ENCODE data around the gene LRTM1.

Gene LRTM1

DNA sequence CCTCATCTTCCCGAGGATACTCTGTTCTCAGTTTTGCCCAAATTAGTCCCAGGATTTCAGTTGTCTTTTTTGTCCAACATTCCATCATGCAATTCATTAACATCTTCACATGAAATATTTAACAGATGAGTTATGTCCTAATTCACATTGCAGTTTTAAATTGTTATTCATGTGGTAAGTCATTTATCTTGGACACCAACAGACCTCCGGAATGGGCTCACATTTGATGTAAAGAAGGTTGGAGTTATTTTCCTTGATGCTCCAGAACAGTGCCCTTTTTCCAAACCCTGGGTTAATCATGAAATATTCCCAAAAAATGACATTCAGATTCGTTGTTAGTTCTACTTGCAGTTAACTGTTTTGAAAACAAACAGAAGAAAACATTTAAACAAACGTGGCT, 32.8 kb upstream of the LRTM1 start:
- H3K4me1 ChIP-seq (ENCODE audit: control insufficient read depth, insufficient read depth, low read length), result peaks cover 28% of the 10 kb centered on the region
- no peaks in the 10 kb centered on the region for H3K9me3 ChIP-seq (ENCODE audit: control insufficient read depth, insufficient read depth, low read depth, low read length)
- H3K27me3 ChIP-seq (ENCODE audit: control insufficient read depth, insufficient read depth, low read length), result no peaks in the 10 kb centered on the region
- H3K4me3 ChIP-seq (ENCODE audit: low read depth, low read length), result no peak overlapping the region
- no peak overlapping the region for H3K27ac ChIP-seq (ENCODE audit: low read depth, low read length)
- no peak overlapping the region for H3K9ac ChIP-seq (ENCODE audit: low read length)
- H3K36me3 ChIP-seq (ENCODE audit: control insufficient read depth, insufficient read depth, low read length), result no peaks in the 10 kb centered on the region

DNA sequence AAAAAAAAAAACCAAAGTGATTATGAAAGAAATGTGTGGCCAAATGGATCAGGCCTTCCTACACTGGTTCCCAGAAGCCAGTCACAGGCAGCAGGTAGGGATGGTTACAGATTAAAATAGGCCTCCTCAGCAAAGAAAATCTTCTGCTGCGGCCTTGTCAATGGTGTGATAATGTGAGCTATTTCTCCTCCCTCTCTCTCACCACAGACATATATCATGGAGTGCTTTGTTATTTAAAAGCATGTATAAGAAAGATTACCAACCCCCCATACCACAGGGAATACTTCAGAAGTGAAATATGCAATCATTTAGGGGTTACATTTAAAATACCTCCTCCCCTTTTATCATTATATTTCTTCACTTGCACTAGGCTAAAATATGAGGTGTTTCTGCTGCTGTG, 32.2 kb upstream of the LRTM1 start:
- Histone ChIP-seq H3K4me1 (ENCODE audit: control insufficient read depth, insufficient read depth, low read length) (peaks cover 34% of the 10 kb centered on the region), H3K4me3 (ENCODE audit: low read depth, low read length) (no peak overlapping the region), H3K36me3 (ENCODE audit: control insufficient read depth, insufficient read depth, low read length) (no peaks in the 10 kb centered on the region), H3K27ac (ENCODE audit: low read depth, low read length) (no peak overlapping the region), H3K9me3 (ENCODE audit: control insufficient read depth, insufficient read depth, low read depth, low read length) (no peaks in the 10 kb centered on the region), H3K27me3 (ENCODE audit: control insufficient read depth, insufficient read depth, low read length) (no peaks in the 10 kb centered on the region), H3K9ac (ENCODE audit: low read length) (no peak overlapping the region)

DNA sequence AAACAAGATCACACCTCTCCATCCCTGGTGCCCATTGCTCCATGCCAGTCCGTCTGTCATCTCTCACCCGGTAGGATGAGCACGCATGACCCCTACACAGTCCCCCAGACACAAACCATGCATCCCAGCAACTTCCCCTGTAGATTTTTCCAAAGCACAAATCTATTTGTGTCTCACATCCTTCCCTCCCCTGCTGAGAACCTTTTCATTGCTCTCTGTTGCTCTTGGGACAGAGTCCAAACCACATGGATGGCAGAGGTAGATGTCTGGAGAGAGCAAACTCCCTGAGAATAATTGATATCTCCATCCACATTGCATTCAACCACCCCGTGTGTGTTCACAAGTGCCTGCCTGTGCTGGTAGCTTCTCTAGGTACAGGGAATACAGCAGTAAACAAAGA, 29.9 kb upstream of the LRTM1 start:
- no peaks in the 10 kb centered on the region for H3K27me3 ChIP-seq (ENCODE audit: control insufficient read depth, insufficient read depth, low read length)
- no peaks in the 10 kb centered on the region for H3K36me3 ChIP-seq (ENCODE audit: control insufficient read depth, insufficient read depth, low read length)
- no peak overlapping the region for H3K27ac ChIP-seq (ENCODE audit: low read depth, low read length)
- peaks cover 47% of the 10 kb centered on the region for H3K4me1 ChIP-seq (ENCODE audit: control insufficient read depth, insufficient read depth, low read length)
- no peak overlapping the region for H3K9ac ChIP-seq (ENCODE audit: low read length)
- no peak overlapping the region for H3K4me3 ChIP-seq (ENCODE audit: low read depth, low read length)
- H3K9me3 ChIP-seq (ENCODE audit: control insufficient read depth, insufficient read depth, low read depth, low read length), result no peaks in the 10 kb centered on the region

DNA sequence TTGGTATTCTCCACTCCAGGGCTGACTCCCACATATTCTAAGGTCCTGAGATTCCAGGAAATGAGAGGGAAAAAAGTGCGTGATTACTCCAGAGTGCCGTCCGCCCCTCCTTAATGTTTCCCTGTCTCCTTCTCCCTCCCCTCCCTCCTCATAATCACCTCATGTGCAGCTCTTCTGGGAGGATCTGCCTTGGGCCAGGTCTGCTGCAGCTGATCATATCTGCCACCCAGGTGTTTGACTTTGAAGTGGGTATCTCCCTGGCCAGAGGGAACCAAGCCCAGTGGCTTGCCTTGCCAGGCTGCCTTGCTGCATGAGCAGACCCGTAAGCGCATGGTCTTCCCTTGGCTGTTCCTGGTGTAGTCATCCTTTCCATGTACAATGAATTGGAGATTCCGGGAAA, 28.1 kb upstream of the LRTM1 start:
- no peaks in the 10 kb centered on the region for H3K27me3 ChIP-seq (ENCODE audit: control insufficient read depth, insufficient read depth, low read length)
- peak overlapping the region; percentile 76; the same call in 1 of the 2 replicates for H3K27ac ChIP-seq (ENCODE audit: low read depth, low read length)
- H3K9ac ChIP-seq (ENCODE audit: low read length), result peak overlapping the region; percentile 80
- peaks cover 50% of the 10 kb centered on the region for H3K4me1 ChIP-seq (ENCODE audit: control insufficient read depth, insufficient read depth, low read length)
- no peaks in the 10 kb centered on the region for H3K36me3 ChIP-seq (ENCODE audit: control insufficient read depth, insufficient read depth, low read length)
- no peaks in the 10 kb centered on the region for H3K9me3 ChIP-seq (ENCODE audit: control insufficient read depth, insufficient read depth, low read depth, low read length)
- no peak overlapping the region for H3K4me3 ChIP-seq (ENCODE audit: low read depth, low read length)

DNA sequence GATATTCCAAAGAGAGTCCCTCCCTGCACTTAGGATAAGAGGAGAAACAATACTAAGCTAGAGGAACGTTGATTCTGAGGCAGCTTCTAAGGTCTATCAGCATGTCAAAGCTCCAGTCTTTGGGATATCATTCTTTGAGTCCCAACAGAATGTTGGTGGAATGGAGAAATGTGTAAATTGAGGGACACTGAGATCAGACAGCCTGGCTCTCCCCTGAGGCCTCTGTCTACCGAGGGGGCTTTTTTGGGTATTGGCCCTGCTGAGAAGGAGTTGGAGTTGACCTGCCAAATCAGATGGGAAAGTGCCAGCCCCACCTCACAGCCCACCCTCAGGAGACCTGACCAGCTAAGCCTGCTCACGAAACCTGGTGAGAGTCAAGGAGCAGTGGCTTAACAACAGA, 27.6 kb upstream of the LRTM1 start:
- no peaks in the 10 kb centered on the region for H3K9me3 ChIP-seq (ENCODE audit: control insufficient read depth, insufficient read depth, low read depth, low read length)
- peak overlapping the region; percentile 80 for H3K9ac ChIP-seq (ENCODE audit: low read length)
- no peaks in the 10 kb centered on the region for H3K36me3 ChIP-seq (ENCODE audit: control insufficient read depth, insufficient read depth, low read length)
- no peak overlapping the region for H3K4me3 ChIP-seq (ENCODE audit: low read depth, low read length)
- peak overlapping the region; percentile 76; the same call in 1 of the 2 replicates for H3K27ac ChIP-seq (ENCODE audit: low read depth, low read length)
- peaks cover 48% of the 10 kb centered on the region for H3K4me1 ChIP-seq (ENCODE audit: control insufficient read depth, insufficient read depth, low read length)
- H3K27me3 ChIP-seq (ENCODE audit: control insufficient read depth, insufficient read depth, low read length), result no peaks in the 10 kb centered on the region

DNA sequence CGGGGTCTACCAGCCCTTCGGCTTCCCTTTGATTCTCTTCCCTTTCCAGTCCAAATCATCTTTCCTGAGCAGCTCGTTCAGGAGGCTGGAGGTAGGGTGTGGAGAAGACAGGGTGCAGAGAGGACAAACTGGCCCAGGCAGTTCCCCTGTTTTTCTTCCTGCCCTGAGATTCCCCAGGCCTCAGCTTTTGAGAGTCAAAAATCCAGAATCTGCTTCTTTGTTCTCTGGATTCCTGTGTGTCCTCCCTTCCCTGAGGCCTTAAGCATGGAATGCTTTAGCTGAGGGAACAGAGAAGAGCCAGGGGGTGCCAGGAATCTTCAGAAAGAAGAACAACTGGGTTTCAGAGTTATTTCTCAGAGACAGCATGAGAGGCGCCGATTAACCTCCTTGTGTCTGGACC, 26.7 kb upstream of the LRTM1 start:
- Histone ChIP-seq H3K4me3 (ENCODE audit: low read depth, low read length) (peak overlapping the region; percentile 5; the same call in 1 of the 2 replicates), H3K27ac (ENCODE audit: low read depth, low read length) (peak overlapping the region; percentile 76; the same call in 1 of the 2 replicates), H3K9me3 (ENCODE audit: control insufficient read depth, insufficient read depth, low read depth, low read length) (no peaks in the 10 kb centered on the region), H3K27me3 (ENCODE audit: control insufficient read depth, insufficient read depth, low read length) (no peaks in the 10 kb centered on the region), H3K36me3 (ENCODE audit: control insufficient read depth, insufficient read depth, low read length) (no peaks in the 10 kb centered on the region), H3K4me1 (ENCODE audit: control insufficient read depth, insufficient read depth, low read length) (peaks cover 40% of the 10 kb centered on the region), H3K9ac (ENCODE audit: low read length) (peak overlapping the region; percentile 80)

DNA sequence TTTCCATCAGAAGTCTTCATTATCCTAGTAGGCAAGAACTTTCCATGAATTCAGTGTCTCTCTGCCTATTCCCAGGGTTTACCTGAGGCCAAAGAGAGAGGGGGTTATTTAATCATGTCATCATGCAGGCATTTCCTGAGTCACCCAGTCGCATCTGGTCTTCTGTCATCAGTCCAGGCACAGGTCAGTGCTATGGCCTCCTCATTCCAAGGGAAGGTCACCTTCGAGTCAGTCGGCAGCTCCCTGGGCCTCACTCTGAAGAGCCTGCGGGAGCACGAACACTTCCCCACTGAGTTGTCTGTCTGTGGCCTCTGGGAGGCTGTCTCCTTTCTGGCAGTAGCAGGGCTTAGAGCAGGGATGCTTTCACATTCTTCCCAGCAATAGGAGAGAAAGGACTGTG, 26.2 kb upstream of the LRTM1 start:
- Histone ChIP-seq H3K27ac (ENCODE audit: low read depth, low read length) (peak overlapping the region; percentile 76; the same call in 1 of the 2 replicates), H3K4me3 (ENCODE audit: low read depth, low read length) (peak overlapping the region; percentile 5; the same call in 1 of the 2 replicates), H3K9ac (ENCODE audit: low read length) (peak overlapping the region; percentile 80)

DNA sequence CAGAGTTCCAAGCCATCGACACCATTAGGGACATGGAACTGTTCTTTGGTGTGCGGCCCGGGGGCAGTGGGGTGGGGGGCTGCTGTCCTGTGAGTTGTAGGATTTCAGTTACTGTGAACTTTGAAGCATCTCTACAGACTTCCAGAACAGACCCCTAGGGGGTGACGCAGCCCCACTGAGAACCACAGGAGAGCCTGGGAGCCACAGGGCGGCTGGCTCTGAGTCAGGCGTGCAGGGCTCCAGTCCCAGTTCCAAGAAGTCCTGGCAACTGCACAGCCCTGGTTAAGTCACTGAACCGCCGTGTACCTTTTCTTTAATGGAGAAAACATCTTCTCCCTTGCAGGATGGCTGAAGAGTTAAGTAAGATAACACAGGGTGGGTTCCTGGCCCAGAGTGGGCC, 23.5 kb upstream of the LRTM1 start:
- Histone ChIP-seq H3K4me3 (ENCODE audit: low read depth, low read length) (no peak overlapping the region), H3K27me3 (ENCODE audit: control insufficient read depth, insufficient read depth, low read length) (no peaks in the 10 kb centered on the region), H3K36me3 (ENCODE audit: control insufficient read depth, insufficient read depth, low read length) (no peaks in the 10 kb centered on the region), H3K4me1 (ENCODE audit: control insufficient read depth, insufficient read depth, low read length) (peaks cover 37% of the 10 kb centered on the region), H3K9ac (ENCODE audit: low read length) (no peak overlapping the region), H3K27ac (ENCODE audit: low read depth, low read length) (no peak overlapping the region), H3K9me3 (ENCODE audit: control insufficient read depth, insufficient read depth, low read depth, low read length) (no peaks in the 10 kb centered on the region)

More for the DNA sequence above, 26.2 kb upstream of the LRTM1 start:
- Histone ChIP-seq H3K4me1 (ENCODE audit: control insufficient read depth, insufficient read depth, low read length) (peaks cover 40% of the 10 kb centered on the region), H3K9me3 (ENCODE audit: control insufficient read depth, insufficient read depth, low read depth, low read length) (no peaks in the 10 kb centered on the region), H3K27me3 (ENCODE audit: control insufficient read depth, insufficient read depth, low read length) (no peaks in the 10 kb centered on the region), H3K36me3 (ENCODE audit: control insufficient read depth, insufficient read depth, low read length) (no peaks in the 10 kb centered on the region)

DNA sequence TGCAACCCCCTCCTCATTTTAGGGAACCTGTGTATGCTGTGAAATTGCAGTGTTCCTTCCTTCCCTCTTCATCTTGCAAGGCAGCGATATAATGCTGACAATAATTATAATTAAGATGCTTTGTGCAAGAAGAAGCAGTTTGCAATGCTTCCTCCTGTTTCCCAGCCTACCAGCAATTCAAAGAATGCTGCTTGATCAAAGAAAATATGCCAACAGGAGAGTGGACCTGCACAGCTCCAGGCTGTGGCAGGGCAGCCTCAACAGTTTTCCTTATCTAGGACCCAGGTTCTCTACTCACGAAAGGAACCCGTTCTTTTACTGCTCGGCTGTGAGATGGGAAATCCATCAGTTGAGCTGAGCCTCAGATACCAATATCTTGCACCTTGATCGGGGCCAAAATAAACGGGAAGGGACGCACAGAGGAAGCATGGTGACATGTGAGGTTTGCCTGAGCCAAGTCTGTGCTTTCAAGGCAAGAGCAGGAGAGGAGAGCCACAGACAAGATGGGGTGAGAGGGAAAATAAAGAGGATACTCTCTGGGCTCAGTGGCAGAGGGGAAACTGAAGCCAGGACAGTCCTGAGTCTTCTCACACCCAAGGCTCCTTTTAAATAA, 22.6 kb upstream of the LRTM1 start:
- H3K27me3 ChIP-seq (ENCODE audit: control insufficient read depth, insufficient read depth, low read length), result no peaks in the 10 kb centered on the region
- H3K27ac ChIP-seq (ENCODE audit: low read depth, low read length), result no peak overlapping the region
- no peak overlapping the region for H3K9ac ChIP-seq (ENCODE audit: low read length)
- H3K4me3 ChIP-seq (ENCODE audit: low read depth, low read length), result no peak overlapping the region
- no peaks in the 10 kb centered on the region for H3K9me3 ChIP-seq (ENCODE audit: control insufficient read depth, insufficient read depth, low read depth, low read length)
- peaks cover 27% of the 10 kb centered on the region for H3K4me1 ChIP-seq (ENCODE audit: control insufficient read depth, insufficient read depth, low read length)
- no peaks in the 10 kb centered on the region for H3K36me3 ChIP-seq (ENCODE audit: control insufficient read depth, insufficient read depth, low read length)

DNA sequence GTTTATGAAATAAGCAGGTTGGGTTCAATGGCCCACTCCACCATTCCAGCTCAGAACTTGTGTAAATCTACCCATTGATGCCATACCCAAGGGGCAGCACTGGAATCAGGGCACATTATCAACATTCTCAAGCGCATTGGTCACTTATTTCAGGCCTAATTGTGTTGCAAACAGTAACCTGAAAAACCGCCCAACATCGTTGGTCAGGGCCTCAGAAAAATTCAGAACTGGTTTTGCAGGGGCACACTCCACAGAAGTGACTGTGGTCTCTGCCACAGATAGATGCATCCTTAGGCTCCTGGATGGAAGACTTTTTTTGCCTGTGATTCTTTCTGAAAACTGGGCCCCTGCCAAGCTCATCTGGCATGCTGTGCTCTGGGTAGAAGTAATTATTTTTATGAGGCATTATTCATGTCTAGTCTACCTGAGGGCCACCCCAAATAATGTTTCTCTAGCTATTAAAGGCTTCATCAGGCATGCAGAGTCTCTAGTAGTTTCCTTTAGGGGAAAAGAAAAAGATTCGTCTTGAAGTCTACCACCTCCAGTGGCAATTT, 21.7 kb upstream of the LRTM1 start:
- Histone ChIP-seq H3K27ac (ENCODE audit: low read depth, low read length) (no peak overlapping the region), H3K36me3 (ENCODE audit: control insufficient read depth, insufficient read depth, low read length) (no peaks in the 10 kb centered on the region), H3K27me3 (ENCODE audit: control insufficient read depth, insufficient read depth, low read length) (no peaks in the 10 kb centered on the region), H3K4me3 (ENCODE audit: low read depth, low read length) (no peak overlapping the region), H3K9me3 (ENCODE audit: control insufficient read depth, insufficient read depth, low read depth, low read length) (no peaks in the 10 kb centered on the region), H3K9ac (ENCODE audit: low read length) (no peak overlapping the region), H3K4me1 (ENCODE audit: control insufficient read depth, insufficient read depth, low read length) (peaks cover 19% of the 10 kb centered on the region)

DNA sequence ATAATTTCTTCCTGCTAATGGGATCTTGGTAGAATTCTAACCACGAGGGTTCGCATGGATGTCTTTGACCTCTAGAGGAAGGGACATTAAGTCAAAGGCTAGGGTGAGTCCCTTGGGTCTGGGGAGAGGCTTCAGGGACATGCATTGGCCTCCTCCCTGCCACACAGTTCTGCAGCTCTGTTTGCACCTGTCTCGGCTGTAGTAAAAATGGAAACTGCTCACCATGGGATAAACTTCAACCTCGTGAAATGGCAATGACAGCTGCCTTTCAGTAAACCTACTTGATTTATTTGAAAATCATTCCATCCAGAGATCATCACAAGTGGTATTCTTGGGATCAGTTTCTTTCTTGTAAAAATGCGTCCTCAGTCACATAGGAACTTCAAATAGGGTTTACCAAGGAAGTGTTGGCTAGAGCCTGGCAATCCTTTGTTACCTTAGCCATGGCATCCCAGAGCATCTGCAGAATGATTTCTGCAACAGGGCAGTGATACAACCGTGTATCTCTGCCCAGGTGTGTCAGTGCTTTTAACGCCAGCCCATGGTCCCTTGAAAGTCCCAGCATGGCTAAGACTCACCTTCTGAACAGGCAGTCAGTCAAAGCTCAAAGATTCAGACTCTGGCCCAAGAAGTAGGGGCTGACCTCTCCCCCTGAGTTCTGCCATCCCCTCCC, 14.0 kb upstream of the LRTM1 start:
- no peaks in the 10 kb centered on the region for H3K27me3 ChIP-seq (ENCODE audit: control insufficient read depth, insufficient read depth, low read length)

More for the DNA sequence above, 14.0 kb upstream of the LRTM1 start:
- no peak overlapping the region for H3K9ac ChIP-seq (ENCODE audit: low read length)
- no peaks in the 10 kb centered on the region for H3K9me3 ChIP-seq (ENCODE audit: control insufficient read depth, insufficient read depth, low read depth, low read length)
- H3K36me3 ChIP-seq (ENCODE audit: control insufficient read depth, insufficient read depth, low read length), result no peaks in the 10 kb centered on the region
- peaks cover 13% of the 10 kb centered on the region for H3K4me1 ChIP-seq (ENCODE audit: control insufficient read depth, insufficient read depth, low read length)
- H3K27ac ChIP-seq (ENCODE audit: low read depth, low read length), result no peak overlapping the region
- no peak overlapping the region for H3K4me3 ChIP-seq (ENCODE audit: low read depth, low read length)

Measured in HUES6 (cell line).